GM12878 (cell line): ENCODE data around the gene SLC1A2. TPM values are rescaled to one million over a fixed set of nuclear protein-coding genes. Genes with fewer than 3 reads are reported as not detected.

ENCODE experiments used
- ATAC-seq: fragments of 200-7000 bp; cut with Tn5 transposase; 3 replicates; pipeline ENCODE4 v1.9.1; 2020; ENCODE audit warnings: mild to moderate bottlenecking, moderate library complexity
- BruUV-seq: library from RNA; stranded (reverse); fragments of 400-500 nt; replicated peaks from 2 replicates; lab custom pipeline; 2021; lab: Mats Ljungman, UMichigan
- CTCF ChIA-PET: fragments of 300-600 bp; sonication (Branson Sonifier 250); formaldehyde crosslinking; extraction: SDS; loops from one replicate; lab custom pipeline; 2021; ENCODE audit warnings: inconsistent platforms; lab: Yijun Ruan, JAX
- POLR2A ChIA-PET: fragments of 350-600 bp; formaldehyde crosslinking; extraction: SDS; loops from one replicate; lab custom pipeline; 2021; ENCODE audit warnings: inconsistent platforms; lab: Charles Lee
- RAD21 ChIA-PET: fragments of 300-600 bp; sonication (Branson Sonifier 250); formaldehyde crosslinking; loops from one replicate; lab custom pipeline; 2023; ENCODE audit warnings: antibody characterized with exemption; ENCODE audit not compliant: unreplicated experiment; lab: Charles Lee
- SMC1A ChIA-PET: fragments of 300-600 bp; sonication (Branson Sonifier 250); formaldehyde crosslinking; loops from one replicate; lab custom pipeline; 2023; ENCODE audit not compliant: unreplicated experiment, uncharacterized antibody; lab: Charles Lee
- DNase-seq: peaks from one replicate; pipeline ENCODE4 v3.0.0-alpha.2; 2011; ENCODE audit warnings: low read depth, low spot score
- FAIRE-seq: peaks from 3 replicates; lab custom pipeline; 2011; peaks lifted over from hg19 to GRCh38; lab: Jason Lieb, UNC
- H2AFZ ChIP-seq: 2 replicates; pipeline ENCODE4 v1.6.0; 2011; ENCODE audit warnings: low read depth, low read length, control low read depth; ENCODE audit not compliant: control insufficient read depth
- H3K27ac ChIP-seq: 2 replicates; pipeline ENCODE4 v1.5.1; 2011; ENCODE audit warnings: control low read depth; ENCODE audit not compliant: control insufficient read depth, insufficient read depth
- H3K27me3 ChIP-seq, 2 experiments: replicated peaks in 1 of 2; 2 replicates each; pipeline versions ENCODE4 v1.6.0 to v1.6.1; 2011; ENCODE audit warnings: low read length in 1 of 2; ENCODE audit not compliant: control insufficient read depth in 2 of 2, insufficient read depth in 2 of 2
- H3K36me3 ChIP-seq, 2 experiments: 2 replicates each; pipeline ENCODE4 v1.5.1; 2011; ENCODE audit warnings: low read length in 1 of 2; ENCODE audit not compliant: control insufficient read depth in 2 of 2, insufficient read depth in 2 of 2
- H3K4me1 ChIP-seq: 2 replicates; pipeline ENCODE4 v1.6.1; 2011; ENCODE audit warnings: mild to moderate bottlenecking, low read length, moderate library complexity, mixed read lengths; ENCODE audit not compliant: control insufficient read depth, insufficient read depth
- H3K4me2 ChIP-seq: 2 replicates; pipeline ENCODE4 v1.6.0; 2011; ENCODE audit warnings: control low read depth; ENCODE audit not compliant: control insufficient read depth, insufficient read depth
- H3K4me3 ChIP-seq: fragments of 200-600 bp; sonication (generic); 2 replicates; pipeline ENCODE4 v1.5.1; 2016
- H3K79me2 ChIP-seq: 2 replicates; pipeline ENCODE4 v1.6.0; 2011; ENCODE audit warnings: low read length; ENCODE audit not compliant: control insufficient read depth, insufficient read depth
- H3K9ac ChIP-seq: 2 replicates; pipeline ENCODE4 v1.8.0; 2011; ENCODE audit warnings: low read length, control low read depth, mixed read lengths; ENCODE audit not compliant: control insufficient read depth, insufficient read depth
- H3K9me3 ChIP-seq: replicated peaks from 3 replicates; pipeline ENCODE4 v1.5.1; 2011; ENCODE audit warnings: mild to moderate bottlenecking, low read length; ENCODE audit not compliant: control insufficient read depth, insufficient read depth
- H4K20me1 ChIP-seq: 2 replicates; pipeline ENCODE4 v1.6.0; 2011; ENCODE audit not compliant: control insufficient read depth, insufficient read depth
- CREM ChIP-seq: IDR thresholded peaks from 2 replicates; pipeline ENCODE4 v1.6.1; 2014; ENCODE audit warnings: antibody characterized with exemption, low read depth
- RUNX3 ChIP-seq: IDR thresholded peaks from 2 replicates; pipeline ENCODE4 v1.6.1; 2012; ENCODE audit warnings: low read length, inconsistent platforms
- SUZ12 ChIP-seq: fragments of 200-600 bp; sonication (generic); IDR thresholded peaks from one replicate; pipeline ENCODE4 v1.6.1; 2018; ENCODE audit warnings: antibody characterized with exemption, mild to moderate bottlenecking; ENCODE audit not compliant: unreplicated experiment
- WGBS: methylation state at CpG from one replicate; pipeline ENCODE4 v1.1.6; 2016; ENCODE audit warnings: low lambda C conversion rate; ENCODE audit not compliant: insufficient replicate concordance, insufficient coverage; ENCODE audit errors: missing lambda C conversion rate; 5-methylcytosine and 5-hydroxymethylcytosine counted together
- in situ Hi-C: fragments of 300-500 bp; cut with MboI; formaldehyde crosslinking; loops from 9 replicates; pipeline ENCODE4 v1.14.3; 2018; ENCODE audit warnings: mixed read lengths
- intact Hi-C: fragments of 100-400 bp; cut with micrococcal nuclease; formaldehyde crosslinking; loops from one replicate; pipeline ENCODE4 v1.14.2; 2022; ENCODE audit not compliant: unreplicated experiment
- polyA plus RNA-seq, 11 experiments: library from polyadenylated mRNA; depleted of rRNA in 4 of 11; unstranded in 6 of 11; stranded (reverse) in 5 of 11; fragments of >200 nt; fragmentation: Nextera tagmentation in 4 of 11; fragmentation: Illumina TruSeq in 1 of 11; extraction: Ambion mirVana in 4 of 11; extraction: Trizol in 1 of 11; gene quantifications; 1 replicate in 1 of 11; 2 replicates in 10 of 11; pipeline versions ENCODE4 v1.2.1 to v1.2.3, GENCODE V29; 2011 to 2016; ENCODE audit warnings: inconsistent platforms in 2 of 11, missing spikeins in 2 of 11, low read depth in 1 of 11
- total RNA-seq, 4 experiments: library from RNA; depleted of rRNA in 3 of 4; stranded (reverse); fragments of >200 nt in 3 of 4; fragmentation: Illumina TruSeq in 1 of 4; extraction: Trizol in 1 of 4; gene quantifications; 2 replicates each; pipeline versions ENCODE4 v1.2.1 to v1.2.3, GENCODE V29; 2013 to 2021
- TF ChIP-seq, protein P1 (sequence below): IDR thresholded peaks from 2 replicates; pipeline ENCODE4 v1.6.1; 2012; ENCODE audit warnings: improper control_type of control experiment, low read depth, low read length; ENCODE audit not compliant: insufficient replicate concordance

SLC1A2 gene
- total and polyA plus RNA-seq, 10 of the 15 experiments (the other 5 are each of a cell fraction or from before 2014, with no cell fraction given), result 0.01 to 0.84 (median 0.22) TPM; not detected in 1

GRCh38 chr11:35375332-35376117, 43.8 kb downstream of the SLC1A2 start:
- BruUV-seq, result no TSS peak
- ATAC-seq (no peak), DNase-seq (no peak), FAIRE-seq (no peak)
- Histone ChIP-seq H2AFZ (no peak overlapping the region), H3K4me2 (no peak overlapping the region), H3K27me3 (no peaks in the 10 kb centered on the region), H4K20me1 (no peaks in the 10 kb centered on the region), H3K79me2 (no peaks in the 10 kb centered on the region), H3K9ac (no peak overlapping the region), H3K36me3 (no peaks in the 10 kb centered on the region), H3K27ac (no peak overlapping the region), H3K4me1 (peaks cover 7% of the 10 kb centered on the region), H3K4me3 (no peak overlapping the region), H3K9me3 (no peaks in the 10 kb centered on the region)
- ChIA-PET CTCF (interaction anchor here (0.6 to 2.3 kb wide), 4 partner anchors 9 to 70 kb away, joined by 3 to 6 read pairs (median 3); no protein-coding TSS in a partner anchor), SMC1A (interaction anchor here (1.2 to 2.2 kb wide), 3 partner anchors 12 to 57 kb away, joined by 3 to 5 read pairs (median 4); no protein-coding TSS in a partner anchor), RAD21 (interaction anchor here (0.7 kb wide), 2 partner anchors 370 to 481 kb away, joined by 3 read pairs; no protein-coding TSS in a partner anchor), POLR2A (interaction anchor here (0.7 kb wide), 1 partner anchor 811 kb away, joined by 3 read pairs; no protein-coding TSS in a partner anchor)
- WGBS, result 49% methylated on average over 10 of the region's 10 CpGs
- TF ChIP-seq CREM (no peak), SUZ12 (no peak), RUNX3 (peak; percentile 8; the same call in 1 of the 2 replicates)
- TF ChIP-seq, protein P1, sequence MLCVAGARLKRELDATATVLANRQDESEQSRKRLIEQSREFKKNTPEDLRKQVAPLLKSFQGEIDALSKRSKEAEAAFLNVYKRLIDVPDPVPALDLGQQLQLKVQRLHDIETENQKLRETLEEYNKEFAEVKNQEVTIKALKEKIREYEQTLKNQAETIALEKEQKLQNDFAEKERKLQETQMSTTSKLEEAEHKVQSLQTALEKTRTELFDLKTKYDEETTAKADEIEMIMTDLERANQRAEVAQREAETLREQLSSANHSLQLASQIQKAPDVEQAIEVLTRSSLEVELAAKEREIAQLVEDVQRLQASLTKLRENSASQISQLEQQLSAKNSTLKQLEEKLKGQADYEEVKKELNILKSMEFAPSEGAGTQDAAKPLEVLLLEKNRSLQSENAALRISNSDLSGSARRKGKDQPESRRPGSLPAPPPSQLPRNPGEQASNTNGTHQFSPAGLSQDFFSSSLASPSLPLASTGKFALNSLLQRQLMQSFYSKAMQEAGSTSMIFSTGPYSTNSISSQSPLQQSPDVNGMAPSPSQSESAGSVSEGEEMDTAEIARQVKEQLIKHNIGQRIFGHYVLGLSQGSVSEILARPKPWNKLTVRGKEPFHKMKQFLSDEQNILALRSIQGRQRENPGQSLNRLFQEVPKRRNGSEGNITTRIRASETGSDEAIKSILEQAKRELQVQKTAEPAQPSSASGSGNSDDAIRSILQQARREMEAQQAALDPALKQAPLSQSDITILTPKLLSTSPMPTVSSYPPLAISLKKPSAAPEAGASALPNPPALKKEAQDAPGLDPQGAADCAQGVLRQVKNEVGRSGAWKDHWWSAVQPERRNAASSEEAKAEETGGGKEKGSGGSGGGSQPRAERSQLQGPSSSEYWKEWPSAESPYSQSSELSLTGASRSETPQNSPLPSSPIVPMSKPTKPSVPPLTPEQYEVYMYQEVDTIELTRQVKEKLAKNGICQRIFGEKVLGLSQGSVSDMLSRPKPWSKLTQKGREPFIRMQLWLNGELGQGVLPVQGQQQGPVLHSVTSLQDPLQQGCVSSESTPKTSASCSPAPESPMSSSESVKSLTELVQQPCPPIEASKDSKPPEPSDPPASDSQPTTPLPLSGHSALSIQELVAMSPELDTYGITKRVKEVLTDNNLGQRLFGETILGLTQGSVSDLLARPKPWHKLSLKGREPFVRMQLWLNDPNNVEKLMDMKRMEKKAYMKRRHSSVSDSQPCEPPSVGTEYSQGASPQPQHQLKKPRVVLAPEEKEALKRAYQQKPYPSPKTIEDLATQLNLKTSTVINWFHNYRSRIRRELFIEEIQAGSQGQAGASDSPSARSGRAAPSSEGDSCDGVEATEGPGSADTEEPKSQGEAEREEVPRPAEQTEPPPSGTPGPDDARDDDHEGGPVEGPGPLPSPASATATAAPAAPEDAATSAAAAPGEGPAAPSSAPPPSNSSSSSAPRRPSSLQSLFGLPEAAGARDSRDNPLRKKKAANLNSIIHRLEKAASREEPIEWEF, result no peak
- intact Hi-C loops (no loop called here), in situ Hi-C loops (no loop called here)
